ENCODE data around the gene PLEKHB1.

DNA sequence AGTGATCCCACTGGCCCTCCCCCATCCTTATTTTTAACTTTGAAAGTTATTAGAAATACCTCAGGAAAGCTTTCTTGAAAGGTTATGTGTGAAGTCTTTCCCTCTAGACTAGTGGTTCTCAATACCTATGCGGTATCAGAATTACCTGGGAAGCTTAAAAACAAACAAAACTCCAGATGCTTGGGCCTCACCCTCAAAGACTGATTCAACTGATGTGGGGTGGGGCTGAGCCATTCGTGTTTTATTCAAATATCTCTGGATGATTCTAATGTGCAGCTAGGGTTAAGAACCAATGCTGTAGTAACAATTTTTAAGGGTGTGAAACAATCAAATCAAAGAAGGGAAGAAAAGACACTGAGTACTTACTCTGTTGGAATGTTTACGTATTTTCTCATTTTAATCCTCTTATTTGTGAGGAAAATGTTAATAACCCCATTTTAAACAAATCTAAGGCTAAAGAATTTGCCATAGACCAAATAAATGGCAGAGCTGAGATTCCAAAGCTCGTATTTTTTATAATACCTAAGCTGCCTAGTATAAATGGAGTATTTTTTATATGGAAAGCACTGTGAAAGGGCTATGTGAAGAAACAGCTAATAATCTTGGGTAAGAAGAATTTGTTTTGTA lies 47.6 kb downstream of the PLEKHB1 start:
- TF ChIP-seq, protein P1, sequence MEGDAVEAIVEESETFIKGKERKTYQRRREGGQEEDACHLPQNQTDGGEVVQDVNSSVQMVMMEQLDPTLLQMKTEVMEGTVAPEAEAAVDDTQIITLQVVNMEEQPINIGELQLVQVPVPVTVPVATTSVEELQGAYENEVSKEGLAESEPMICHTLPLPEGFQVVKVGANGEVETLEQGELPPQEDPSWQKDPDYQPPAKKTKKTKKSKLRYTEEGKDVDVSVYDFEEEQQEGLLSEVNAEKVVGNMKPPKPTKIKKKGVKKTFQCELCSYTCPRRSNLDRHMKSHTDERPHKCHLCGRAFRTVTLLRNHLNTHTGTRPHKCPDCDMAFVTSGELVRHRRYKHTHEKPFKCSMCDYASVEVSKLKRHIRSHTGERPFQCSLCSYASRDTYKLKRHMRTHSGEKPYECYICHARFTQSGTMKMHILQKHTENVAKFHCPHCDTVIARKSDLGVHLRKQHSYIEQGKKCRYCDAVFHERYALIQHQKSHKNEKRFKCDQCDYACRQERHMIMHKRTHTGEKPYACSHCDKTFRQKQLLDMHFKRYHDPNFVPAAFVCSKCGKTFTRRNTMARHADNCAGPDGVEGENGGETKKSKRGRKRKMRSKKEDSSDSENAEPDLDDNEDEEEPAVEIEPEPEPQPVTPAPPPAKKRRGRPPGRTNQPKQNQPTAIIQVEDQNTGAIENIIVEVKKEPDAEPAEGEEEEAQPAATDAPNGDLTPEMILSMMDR (conservative IDR thresholded peaks at IDR 0.05 in 1 of 2, IDR thresholded peaks at IDR 0.05 in 1 of 2; ENCODE audit: low read depth in 1 of 2, low read length in 2 of 2): no peak
- TF ChIP-seq EZH2 (IDR thresholded peaks at IDR 0.05; ENCODE audit: low read length, missing control alignments): no peak

Data from fibroblast of lung (primary cell).